Panc1 (cell line): ENCODE results near the gene COA8. TPM values are rescaled to one million over a fixed set of nuclear protein-coding genes. Genes with fewer than 3 reads are reported as not detected.

ENCODE experiments used
- ATAC-seq: fragments of 200-7000 bp; cut with Tn5 transposase; 2 replicates; pipeline ENCODE4 v1.9.1; 2020; ENCODE audit warnings: mild to moderate bottlenecking, moderate library complexity
- BruUV-seq: library from RNA; stranded (reverse); fragments of 400-500 nt; replicated peaks from 2 replicates; lab custom pipeline; 2021; lab: Mats Ljungman, UMichigan
- CTCF ChIA-PET: fragments of 300-600 bp; sonication (Branson Sonifier 250); formaldehyde crosslinking; loops from one replicate; lab custom pipeline; 2022; ENCODE audit warnings: antibody characterized with exemption; lab: Charles Lee
- POLR2A ChIA-PET: fragments of 300-600 bp; sonication (Branson Sonifier 250); formaldehyde crosslinking; loops from one replicate; lab custom pipeline; 2022; ENCODE audit warnings: antibody characterized with exemption; lab: Charles Lee
- DNase-seq: peaks from one replicate; pipeline ENCODE4 v3.0.0-alpha.2; 2010; ENCODE audit warnings: low read depth, low spot score
- H3K27ac ChIP-seq: 2 replicates; pipeline ENCODE4 v1.5.1; 2011; ENCODE audit warnings: mild to moderate bottlenecking, low read length, inconsistent platforms
- H3K27me3 ChIP-seq: fragments of 200-500 bp; sonication (Bioruptor generic); 2 replicates; pipeline ENCODE4 v1.6.0; 2014; ENCODE audit warnings: low read length, inconsistent platforms; ENCODE audit not compliant: control insufficient read depth, insufficient read depth
- H3K36me3 ChIP-seq: fragments of 200-500 bp; sonication (Bioruptor generic); 2 replicates; pipeline ENCODE4 v1.5.1; 2014; ENCODE audit warnings: inconsistent platforms, mild to moderate bottlenecking, low read length, moderate library complexity; ENCODE audit not compliant: control insufficient read depth, insufficient read depth
- H3K4me1 ChIP-seq: 2 replicates; pipeline ENCODE4 v1.5.1; 2011; ENCODE audit warnings: inconsistent platforms, mild to moderate bottlenecking, low read length, moderate library complexity; ENCODE audit not compliant: control insufficient read depth, insufficient read depth
- H3K4me3 ChIP-seq, 2 experiments: 2 replicates each; pipeline ENCODE4 v1.5.1; 2011 to 2012; ENCODE audit warnings: low read depth in 2 of 2, low read length in 2 of 2, mild to moderate bottlenecking in 2 of 2, inconsistent platforms in 1 of 2, moderate library complexity in 1 of 2
- H3K9me3 ChIP-seq: fragments of 200-500 bp; sonication (Bioruptor generic); 2 replicates; pipeline ENCODE4 v1.5.1; 2014; ENCODE audit warnings: low read depth, mild to moderate bottlenecking, inconsistent platforms, low read length, moderate library complexity; ENCODE audit not compliant: control insufficient read depth, insufficient read depth
- POLR2AphosphoS5 ChIP-seq: IDR thresholded peaks from 2 replicates; pipeline ENCODE4 v1.6.1; 2012; ENCODE audit warnings: mild to moderate bottlenecking, low read depth, low read length, moderate library complexity
- SIN3A ChIP-seq: IDR thresholded peaks from 2 replicates; pipeline ENCODE4 v1.6.1; 2012; ENCODE audit warnings: low read depth, mild to moderate bottlenecking, low read length, moderate library complexity, borderline replicate concordance; ENCODE audit not compliant: insufficient read depth
- TCF7L2 ChIP-seq: IDR thresholded peaks from 2 replicates; pipeline ENCODE4 v1.6.1; 2011; ENCODE audit warnings: mild to moderate bottlenecking, low read depth, low read length, inconsistent platforms
- in situ Hi-C: cut with HindIII; loops from 2 replicates; pipeline ENCODE4 v1.10.0; 2016; ENCODE audit warnings: low sequenced_read_pairs, low pct_unique_long_range_greater_than_20kb
- intact Hi-C: fragments of 100-400 bp; cut with micrococcal nuclease; formaldehyde crosslinking; loops from one replicate; pipeline ENCODE4 v1.10.0; 2022; ENCODE audit not compliant: unreplicated experiment
- total RNA-seq: library from RNA; stranded (reverse); gene quantifications from one replicate; pipeline ENCODE4 v1.2.1, GENCODE V29; 2021; ENCODE audit not compliant: unreplicated experiment
- TF ChIP-seq, protein P1 (sequence below), 2 experiments: IDR thresholded peaks; 2 replicates each; pipeline ENCODE4 v1.6.1; 2011 to 2012; ENCODE audit warnings: low read depth in 2 of 2, control low read depth in 1 of 2, low read length in 1 of 2, mild to moderate bottlenecking in 1 of 2, moderate library complexity in 1 of 2; ENCODE audit not compliant: insufficient read depth in 1 of 2
- TF ChIP-seq, protein P2 (sequence below): fragments of 450-650 bp; IDR thresholded peaks from 2 replicates; pipeline ENCODE4 v1.5.1; 2017; ENCODE audit warnings: mild to moderate bottlenecking

The COA8 gene
- total RNA-seq, 1 experiment from 2014 or later = 42.2 TPM

DNA sequence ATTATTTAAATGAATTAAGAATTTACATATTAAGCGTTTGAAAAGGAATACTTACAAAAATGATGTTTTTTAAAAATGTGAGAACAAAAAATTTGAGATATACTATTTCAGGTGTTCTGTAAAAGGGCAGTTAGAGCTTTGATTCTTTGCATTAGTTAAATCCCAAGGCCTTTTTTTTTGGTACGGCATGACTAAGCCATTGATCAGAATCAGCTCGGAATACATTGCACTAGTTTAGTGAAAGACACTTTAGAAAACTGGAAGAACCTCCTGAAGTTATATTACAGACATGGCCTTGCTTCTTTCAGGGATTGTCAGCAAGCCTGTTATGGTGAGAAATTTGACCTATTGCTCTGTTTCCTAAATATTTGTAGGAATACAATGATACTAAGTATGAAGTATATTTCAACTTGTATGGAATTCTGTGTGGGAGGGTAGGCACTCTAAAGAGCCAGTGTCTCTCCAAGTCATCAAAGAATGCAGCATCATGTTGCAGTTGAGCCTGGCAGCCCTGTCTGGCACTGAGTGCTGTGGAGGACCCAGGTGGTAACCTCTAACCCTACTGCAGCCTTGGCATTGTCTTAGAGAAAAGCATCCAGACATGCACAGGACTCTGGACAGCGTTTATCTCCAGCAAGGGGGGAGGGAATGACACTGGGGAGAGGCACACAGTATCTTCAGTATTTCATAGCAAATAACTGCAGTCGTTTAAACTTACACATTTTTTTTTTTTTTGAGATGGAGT is 67.8 kb downstream of the COA8 start:
- intact Hi-C loops (no loop called here), in situ Hi-C loops (no loop called here)
- peaks cover 3% of the 10 kb centered on the region for H3K36me3 ChIP-seq
- H3K27ac ChIP-seq = peak overlapping the region; percentile 84
- H3K4me1 ChIP-seq = peaks cover 10% of the 10 kb centered on the region
- ChIA-PET POLR2A (interaction anchor here (0.8 kb wide), 1 partner anchor 61 kb away, joined by 3 read pairs; no protein-coding TSS in a partner anchor), CTCF (no interaction called here)
- TSS peak; percentile 90 for BruUV-seq
- peak overlapping the region; percentile 75 to 77 for H3K4me3 ChIP-seq
- TF ChIP-seq, protein P1, sequence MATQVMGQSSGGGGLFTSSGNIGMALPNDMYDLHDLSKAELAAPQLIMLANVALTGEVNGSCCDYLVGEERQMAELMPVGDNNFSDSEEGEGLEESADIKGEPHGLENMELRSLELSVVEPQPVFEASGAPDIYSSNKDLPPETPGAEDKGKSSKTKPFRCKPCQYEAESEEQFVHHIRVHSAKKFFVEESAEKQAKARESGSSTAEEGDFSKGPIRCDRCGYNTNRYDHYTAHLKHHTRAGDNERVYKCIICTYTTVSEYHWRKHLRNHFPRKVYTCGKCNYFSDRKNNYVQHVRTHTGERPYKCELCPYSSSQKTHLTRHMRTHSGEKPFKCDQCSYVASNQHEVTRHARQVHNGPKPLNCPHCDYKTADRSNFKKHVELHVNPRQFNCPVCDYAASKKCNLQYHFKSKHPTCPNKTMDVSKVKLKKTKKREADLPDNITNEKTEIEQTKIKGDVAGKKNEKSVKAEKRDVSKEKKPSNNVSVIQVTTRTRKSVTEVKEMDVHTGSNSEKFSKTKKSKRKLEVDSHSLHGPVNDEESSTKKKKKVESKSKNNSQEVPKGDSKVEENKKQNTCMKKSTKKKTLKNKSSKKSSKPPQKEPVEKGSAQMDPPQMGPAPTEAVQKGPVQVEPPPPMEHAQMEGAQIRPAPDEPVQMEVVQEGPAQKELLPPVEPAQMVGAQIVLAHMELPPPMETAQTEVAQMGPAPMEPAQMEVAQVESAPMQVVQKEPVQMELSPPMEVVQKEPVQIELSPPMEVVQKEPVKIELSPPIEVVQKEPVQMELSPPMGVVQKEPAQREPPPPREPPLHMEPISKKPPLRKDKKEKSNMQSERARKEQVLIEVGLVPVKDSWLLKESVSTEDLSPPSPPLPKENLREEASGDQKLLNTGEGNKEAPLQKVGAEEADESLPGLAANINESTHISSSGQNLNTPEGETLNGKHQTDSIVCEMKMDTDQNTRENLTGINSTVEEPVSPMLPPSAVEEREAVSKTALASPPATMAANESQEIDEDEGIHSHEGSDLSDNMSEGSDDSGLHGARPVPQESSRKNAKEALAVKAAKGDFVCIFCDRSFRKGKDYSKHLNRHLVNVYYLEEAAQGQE (IDR thresholded peaks at IDR 0.05; ENCODE audit: insufficient read depth in 1 of 2, low read depth in 2 of 2, low read length in 1 of 2) = no peak
- no peak for TF ChIP-seq SIN3A
- TF ChIP-seq TCF7L2 = no peak
- TF ChIP-seq, protein P2, sequence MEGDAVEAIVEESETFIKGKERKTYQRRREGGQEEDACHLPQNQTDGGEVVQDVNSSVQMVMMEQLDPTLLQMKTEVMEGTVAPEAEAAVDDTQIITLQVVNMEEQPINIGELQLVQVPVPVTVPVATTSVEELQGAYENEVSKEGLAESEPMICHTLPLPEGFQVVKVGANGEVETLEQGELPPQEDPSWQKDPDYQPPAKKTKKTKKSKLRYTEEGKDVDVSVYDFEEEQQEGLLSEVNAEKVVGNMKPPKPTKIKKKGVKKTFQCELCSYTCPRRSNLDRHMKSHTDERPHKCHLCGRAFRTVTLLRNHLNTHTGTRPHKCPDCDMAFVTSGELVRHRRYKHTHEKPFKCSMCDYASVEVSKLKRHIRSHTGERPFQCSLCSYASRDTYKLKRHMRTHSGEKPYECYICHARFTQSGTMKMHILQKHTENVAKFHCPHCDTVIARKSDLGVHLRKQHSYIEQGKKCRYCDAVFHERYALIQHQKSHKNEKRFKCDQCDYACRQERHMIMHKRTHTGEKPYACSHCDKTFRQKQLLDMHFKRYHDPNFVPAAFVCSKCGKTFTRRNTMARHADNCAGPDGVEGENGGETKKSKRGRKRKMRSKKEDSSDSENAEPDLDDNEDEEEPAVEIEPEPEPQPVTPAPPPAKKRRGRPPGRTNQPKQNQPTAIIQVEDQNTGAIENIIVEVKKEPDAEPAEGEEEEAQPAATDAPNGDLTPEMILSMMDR = no peak
- TF ChIP-seq POLR2AphosphoS5 = no peak
- ATAC-seq (no peak), DNase-seq (no peak)
- no peaks in the 10 kb centered on the region for H3K9me3 ChIP-seq
- H3K27me3 ChIP-seq = no peaks in the 10 kb centered on the region

DNA sequence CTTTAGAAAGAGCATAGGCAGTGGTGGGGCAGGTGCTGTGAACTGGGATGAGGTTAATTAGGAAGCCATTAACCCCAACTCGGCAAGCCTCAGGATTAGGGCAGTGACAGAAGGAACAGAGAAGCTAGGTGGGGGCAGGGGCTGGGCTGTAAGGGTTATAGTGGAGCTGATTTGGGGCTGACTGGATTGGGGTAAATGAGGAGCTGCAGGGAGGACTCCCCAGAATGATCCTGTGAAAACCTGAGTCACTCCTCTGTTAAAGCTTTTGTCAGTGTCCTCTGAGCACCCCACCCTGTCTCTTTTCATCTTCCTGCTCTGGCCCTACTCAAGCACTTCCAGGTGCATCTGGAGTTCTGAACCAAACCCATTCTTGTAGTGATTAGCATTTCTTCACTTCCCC is 70.6 kb downstream of the COA8 start:
- Histone ChIP-seq H3K27ac (no peak overlapping the region), H3K4me1 (peaks cover 3% of the 10 kb centered on the region; the same call in 1 of the 2 replicates), H3K4me3 (no peak overlapping the region), H3K9me3 (no peaks in the 10 kb centered on the region), H3K27me3 (no peaks in the 10 kb centered on the region), H3K36me3 (peaks cover 3% of the 10 kb centered on the region)
- BruUV-seq = no TSS peak
- in situ Hi-C loops = no loop called here
- TF ChIP-seq SIN3A (no peak), TCF7L2 (no peak), POLR2AphosphoS5 (no peak)
- TF ChIP-seq, protein P1 (IDR thresholded peaks at IDR 0.05; ENCODE audit: insufficient read depth in 1 of 2, low read depth in 2 of 2, low read length in 1 of 2) = no peak
- TF ChIP-seq, protein P2 = no peak
- POLR2A ChIA-PET = interaction anchor here (0.7 kb wide), 1 partner anchor 25 kb away, joined by 8 read pairs; no protein-coding TSS in a partner anchor
- no peak for DNase-seq
- intact Hi-C loops = no loop called here
- ATAC-seq = no peak
- CTCF ChIA-PET = no interaction called here
